ENCODE measurements around the gene ARHGAP31.
"Not testable (repeated sequence)": the region's sequence is repeated elsewhere in the genome, so short reads cannot be mapped to it uniquely, and the experiment has no call there.

ARHGAP31 gene

DNA sequence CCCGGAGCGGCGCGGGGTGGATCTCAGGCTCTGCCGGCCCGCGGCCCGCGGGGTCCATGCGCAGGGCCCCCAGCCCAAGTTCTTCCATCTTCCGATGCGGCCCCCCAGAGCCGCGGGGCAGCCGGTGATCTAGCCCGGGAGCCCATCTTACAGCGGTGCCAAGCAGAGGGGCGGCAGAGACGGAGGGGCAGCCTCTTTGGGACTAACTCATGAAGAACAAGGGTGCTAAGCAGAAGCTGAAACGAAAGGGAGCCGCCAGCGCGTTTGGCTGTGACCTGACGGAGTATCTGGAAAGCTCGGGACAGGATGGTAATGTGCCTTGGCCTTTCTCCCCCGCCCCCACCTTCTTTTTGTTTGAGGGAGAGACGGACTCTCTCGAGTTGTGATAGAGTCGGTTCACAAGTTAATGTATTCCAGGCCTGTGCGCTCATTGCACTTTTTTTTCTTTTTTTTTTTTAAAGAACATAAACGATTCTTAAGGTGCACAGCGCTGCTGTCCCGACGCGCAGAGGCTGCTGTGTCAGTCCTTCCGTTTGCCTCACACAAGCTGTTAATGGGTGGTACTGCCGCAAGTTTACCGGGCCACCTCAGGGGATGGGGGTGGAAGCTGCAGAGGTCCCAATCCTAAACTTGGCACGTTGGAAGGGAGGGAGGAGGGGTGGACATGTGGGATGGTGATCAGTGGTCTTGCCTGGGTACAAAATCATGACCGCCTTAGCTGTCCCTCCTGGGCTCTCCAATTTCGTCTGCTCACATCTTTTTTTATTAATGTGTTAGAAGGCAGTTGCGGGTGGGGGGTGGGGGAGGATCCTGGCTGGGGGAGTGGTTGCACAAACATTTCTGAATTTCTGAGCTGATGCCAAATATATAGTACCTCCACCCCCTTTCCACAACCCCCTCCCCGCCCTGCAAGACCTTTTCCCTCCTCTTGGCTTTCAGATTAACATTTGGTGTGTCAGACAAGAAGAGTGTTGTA, 801 bp downstream of the ARHGAP31 start:
- DNase-seq (ENCODE audit: low spot score) = no peak

GRCh38 chr3:119295816-119296726, 1.9 kb downstream of the ARHGAP31 start:
- no peak for DNase-seq (ENCODE audit: low spot score)

DNA sequence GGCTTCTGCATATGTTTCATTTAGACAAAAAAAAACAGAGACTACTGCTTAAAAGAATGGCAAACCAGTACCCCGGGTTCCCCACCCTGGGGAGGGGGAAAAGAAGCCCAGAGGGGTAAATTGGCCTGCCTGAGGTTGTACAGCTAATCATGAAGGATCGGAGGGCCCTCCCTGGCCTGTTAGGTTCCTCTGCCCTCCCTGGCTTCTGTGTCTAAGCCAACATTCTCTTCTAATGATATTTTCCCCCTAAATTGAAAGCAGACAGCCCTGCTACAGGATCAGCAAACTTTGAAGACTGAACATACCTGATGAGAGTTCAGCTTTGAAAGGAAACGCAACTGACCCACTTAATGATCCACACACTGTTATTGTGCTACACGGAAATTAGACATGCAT, 2.5 kb downstream of the ARHGAP31 start:
- no peak for DNase-seq (ENCODE audit: low spot score)

DNA sequence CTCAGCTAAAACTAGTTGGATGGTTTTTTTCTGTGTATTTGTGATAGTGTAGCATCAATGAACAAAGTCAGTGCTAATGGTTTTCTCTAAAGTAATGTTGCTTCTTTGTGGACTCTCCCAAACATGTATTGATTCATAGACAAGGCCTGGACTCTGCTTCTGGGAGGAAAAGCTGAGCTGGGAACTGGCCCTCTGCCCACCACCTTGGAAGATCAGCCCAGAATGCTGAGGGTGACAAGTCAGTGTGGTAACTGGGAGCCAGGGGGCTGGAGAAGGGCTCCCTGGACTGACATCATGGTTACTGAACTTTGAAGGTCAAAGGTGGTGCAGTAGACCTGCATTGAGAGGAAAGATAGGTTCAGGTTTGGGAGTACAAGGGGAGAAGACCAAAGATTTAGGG, 3.0 kb downstream of the ARHGAP31 start:
- no peak for DNase-seq (ENCODE audit: low spot score)

DNA sequence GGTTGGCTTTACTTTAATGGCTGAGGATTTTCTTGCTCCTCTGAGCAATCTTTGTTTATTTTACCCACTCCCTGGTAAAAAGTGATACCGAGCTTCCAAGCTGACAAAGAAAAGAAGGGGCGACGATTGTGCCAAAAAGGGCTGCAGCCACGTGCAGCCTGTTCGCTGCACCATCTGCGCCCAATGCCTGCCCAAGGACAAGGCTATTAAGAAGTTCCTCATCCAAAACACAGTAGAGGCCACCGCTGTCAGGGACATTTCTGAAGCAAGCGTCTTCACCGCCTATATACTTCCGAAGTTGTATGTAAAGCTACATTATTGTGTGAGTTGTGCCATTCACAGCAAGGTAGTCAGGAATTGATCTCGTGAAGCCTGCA, 4.4 kb downstream of the ARHGAP31 start:
- no peak for DNase-seq (ENCODE audit: low spot score)

GRCh38 chr3:119300991-119301391, 6.8 kb downstream of the ARHGAP31 start:
- no peak for DNase-seq (ENCODE audit: low spot score)

GRCh38 chr3:119301662-119302061, 7.5 kb downstream of the ARHGAP31 start:
- no peak for DNase-seq (ENCODE audit: low spot score)

DNA sequence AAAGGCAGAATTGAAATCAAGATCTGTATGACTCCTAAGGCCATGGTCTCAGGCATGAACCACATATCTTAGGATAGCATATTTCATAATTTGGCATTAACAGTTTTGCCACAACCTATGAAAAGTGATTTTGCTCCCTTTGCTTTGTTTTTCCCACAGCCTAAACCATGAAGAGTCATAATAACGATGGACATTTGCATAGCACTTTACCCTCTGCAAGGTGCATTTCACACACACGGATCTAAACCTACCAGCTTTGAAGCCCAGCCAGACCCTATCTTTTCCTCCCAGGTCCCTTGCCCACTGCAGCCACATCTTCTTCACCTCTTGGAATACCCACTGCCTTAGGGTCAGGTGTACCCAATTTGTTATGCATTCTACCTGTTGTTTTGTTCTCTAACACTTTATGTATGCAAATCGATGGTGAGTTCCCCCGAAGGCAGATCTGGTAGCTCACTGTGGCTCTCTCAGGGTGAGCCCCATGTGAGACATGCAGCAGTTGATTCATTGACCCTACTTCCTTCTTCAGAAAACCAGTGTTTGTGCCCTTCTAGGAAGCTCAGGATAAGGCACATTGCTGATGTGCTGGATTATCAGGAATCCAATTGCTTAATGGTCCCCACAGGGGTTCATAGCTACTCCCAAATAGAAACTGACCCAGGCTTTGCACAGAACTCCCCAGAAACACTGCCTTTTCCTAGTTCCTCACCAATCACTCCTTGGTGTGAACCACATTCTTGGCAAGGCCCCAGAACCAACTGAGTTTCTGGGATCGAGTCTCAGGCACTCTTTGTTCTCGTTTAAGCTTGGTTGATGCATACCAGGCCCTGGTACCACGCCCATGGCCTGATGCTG, 8.7 kb downstream of the ARHGAP31 start:
- DNase-seq (ENCODE audit: low spot score) = no peak

DNA sequence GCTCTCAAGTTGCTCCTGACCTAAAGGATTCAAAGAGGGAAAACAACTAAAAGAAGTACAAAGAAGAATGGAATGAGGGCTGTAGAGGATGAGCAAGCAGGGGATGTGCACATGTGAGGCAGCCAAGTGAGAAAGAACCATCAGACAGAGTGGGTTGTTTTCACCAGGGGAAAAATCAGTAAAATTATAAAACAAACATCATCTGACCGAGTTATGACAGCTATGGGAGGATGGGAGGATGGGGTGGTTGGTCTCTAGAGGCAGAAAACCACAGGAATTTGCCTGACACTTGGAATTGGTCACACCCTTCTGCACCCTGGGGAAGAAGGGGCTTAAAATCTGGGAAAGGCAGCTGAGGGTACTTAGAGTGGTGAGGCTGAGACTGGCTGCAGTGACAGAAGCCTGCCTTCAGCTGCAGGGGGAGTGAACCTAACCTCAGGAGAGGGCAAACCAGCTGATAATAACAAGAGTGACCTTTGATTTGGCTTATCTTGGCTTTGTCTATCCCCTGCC, 10.1 kb downstream of the ARHGAP31 start:
- DNase-seq (ENCODE audit: low spot score) = no peak

- DNase-seq (ENCODE audit: low spot score) = no peak
These were observed 11.1 kb downstream of the ARHGAP31 start for GRCh38 chr3:119305286-119305685.

GRCh38 chr3:119306378-119306777, 12.2 kb downstream of the ARHGAP31 start:
- not testable (repeated sequence) for DNase-seq (ENCODE audit: low spot score)

DNA sequence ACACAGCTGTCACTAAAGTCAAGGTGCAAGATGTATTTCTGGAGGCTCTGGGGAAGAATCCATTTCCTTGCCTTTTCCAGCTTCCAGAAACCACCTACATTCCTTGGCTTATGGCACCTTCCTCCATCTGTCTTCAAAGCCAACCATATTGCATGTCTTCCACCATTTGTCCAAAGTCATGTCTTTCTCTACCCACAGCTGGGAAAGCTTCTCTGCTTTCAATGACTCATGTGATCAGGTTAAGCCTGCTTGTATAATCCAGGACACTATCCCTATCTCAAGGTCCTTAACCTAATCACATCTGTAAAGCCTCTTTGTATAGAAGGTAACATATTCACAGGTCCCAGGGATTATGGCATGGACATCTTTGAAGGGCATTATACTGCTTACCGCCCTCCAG, 14.2 kb downstream of the ARHGAP31 start:
- no peak for DNase-seq (ENCODE audit: low spot score)

- DNase-seq (ENCODE audit: low spot score) = no peak
These were observed 15.4 kb downstream of the ARHGAP31 start for GRCh38 chr3:119309591-119309990.

- DNase-seq (ENCODE audit: low spot score) = no peak
These were observed 15.9 kb downstream of the ARHGAP31 start for GRCh38 chr3:119310071-119310470.

- no peak for DNase-seq (ENCODE audit: low spot score)
These were observed 17.1 kb downstream of the ARHGAP31 start for GRCh38 chr3:119311081-119311925.

DNA sequence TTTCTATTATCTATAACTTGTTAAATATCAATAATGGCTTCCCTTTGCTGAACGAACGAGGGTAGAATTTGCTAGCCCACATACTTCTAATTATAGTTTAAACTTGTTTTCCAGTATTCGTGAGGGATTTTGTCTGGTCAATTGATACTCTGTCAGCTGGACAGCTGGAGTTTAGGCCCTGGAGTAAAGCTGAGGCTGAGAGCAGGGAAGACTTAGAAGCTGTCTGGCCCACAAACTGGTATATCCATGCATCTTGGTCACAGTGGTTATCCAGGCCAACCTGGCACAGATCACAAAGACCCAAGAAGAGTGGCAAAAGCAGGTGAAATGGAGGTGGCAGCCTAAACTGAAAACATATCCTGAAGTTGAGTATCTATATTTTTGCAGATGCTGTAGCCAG, 19.3 kb downstream of the ARHGAP31 start:
- no peak for DNase-seq (ENCODE audit: low spot score)

GRCh38 chr3:119314821-119315220, 20.6 kb downstream of the ARHGAP31 start:
- no peak for DNase-seq (ENCODE audit: low spot score)

GRCh38 chr3:119315600-119316312, 21.6 kb downstream of the ARHGAP31 start:
- DNase-seq (ENCODE audit: low spot score) = no peak

- no peak for DNase-seq (ENCODE audit: low spot score)
These were observed 22.1 kb downstream of the ARHGAP31 start for GRCh38 chr3:119316313-119316670.

DNA sequence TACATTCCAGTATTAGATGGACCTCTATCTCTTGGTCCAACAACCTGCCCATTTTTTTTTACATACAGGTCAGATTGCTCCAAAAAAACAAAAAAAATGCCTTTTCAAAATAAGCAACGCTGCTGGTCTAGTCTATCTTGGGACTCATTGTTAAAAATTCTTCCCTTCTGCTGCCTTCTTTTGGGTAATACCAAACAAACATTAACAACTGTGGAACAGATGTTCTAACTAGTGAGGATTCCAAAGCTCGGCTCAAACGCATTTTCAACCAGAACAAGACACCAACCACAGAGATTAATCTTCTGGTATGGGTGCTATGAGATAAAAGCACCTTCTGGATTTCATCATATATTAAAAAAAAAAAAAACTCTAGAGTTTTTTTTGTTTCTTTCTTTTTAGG, 24.7 kb downstream of the ARHGAP31 start:
- DNase-seq (ENCODE audit: low spot score) = no peak
